Measurements from ENCODE around the gene TP53AIP1.

TP53AIP1 gene

GRCh38 chr11:128888034-128888985 lies 54.4 kb downstream of the TP53AIP1 start:
- DNase-seq = no peak

DNA sequence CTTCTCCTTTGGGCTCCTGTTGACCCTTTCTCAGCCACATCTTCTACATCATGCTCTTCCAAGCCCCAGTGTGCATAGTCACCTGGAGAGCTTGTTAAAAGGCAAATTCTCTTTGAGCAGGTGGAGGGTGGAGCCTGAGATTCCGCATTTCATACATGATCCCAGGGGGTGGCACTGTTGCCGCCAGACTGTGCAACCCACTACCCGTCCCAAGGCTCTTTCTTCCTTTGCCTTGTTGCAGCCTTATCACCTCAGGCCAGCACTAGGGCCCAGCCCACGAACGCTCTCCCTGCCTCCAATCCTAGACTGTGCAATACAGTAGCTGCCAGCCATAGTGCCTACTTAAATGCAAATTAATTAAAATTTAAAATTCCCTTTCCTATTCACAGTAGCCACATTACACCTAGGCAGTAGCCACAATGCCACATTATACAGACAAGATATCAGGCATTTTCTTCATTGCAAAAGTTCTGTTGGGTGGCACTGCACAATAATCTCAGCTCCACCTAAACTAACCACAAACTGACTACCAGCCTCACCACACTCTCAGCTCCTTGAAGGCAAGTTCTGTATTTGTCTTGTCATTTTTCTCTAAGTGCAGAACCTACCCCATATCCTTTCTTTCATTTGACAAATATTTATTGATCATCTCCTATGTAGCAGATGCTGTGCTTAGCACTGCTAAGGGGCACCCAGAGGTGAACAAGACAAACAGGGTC lies 56.1 kb downstream of the TP53AIP1 start:
- no peak for DNase-seq
